GM20431 (cell line): Measurements from ENCODE around the gene RGL4.

Source experiments
- in situ Hi-C: fragments of 300-500 bp; cut with MseI, MboI; formaldehyde crosslinking; loops from one replicate; pipeline ENCODE4 v1.15.0; 2020; ENCODE audit warnings: low sequenced_read_pairs; ENCODE audit not compliant: unreplicated experiment

The RGL4 gene

GRCh38 chr22:23697031-23697970, 6.5 kb downstream of the RGL4 start:
- in situ Hi-C loops = no loop called here

GRCh38 chr22:23698094-23698493, 7.3 kb downstream of the RGL4 start:
- in situ Hi-C loops = no loop called here

- in situ Hi-C loops = no loop called here
Measured at GRCh38 chr22:23698673-23699235, 7.9 kb downstream of the RGL4 start.

GRCh38 chr22:23700706-23701105, 9.9 kb downstream of the RGL4 start:
- in situ Hi-C loops = no loop called here

GRCh38 chr22:23704062-23704461, 13.2 kb downstream of the RGL4 start:
- in situ Hi-C loops = no loop called here

- in situ Hi-C loops = no loop called here
Measured at GRCh38 chr22:23704829-23705228, 14.0 kb downstream of the RGL4 start.

GRCh38 chr22:23705358-23705757, 14.5 kb downstream of the RGL4 start:
- in situ Hi-C loops = no loop called here

GRCh38 chr22:23708270-23708669, 17.5 kb downstream of the RGL4 start:
- in situ Hi-C loops = no loop called here

- in situ Hi-C loops = no loop called here
Measured at GRCh38 chr22:23709107-23709506, 18.3 kb downstream of the RGL4 start.

GRCh38 chr22:23712256-23712655, 21.4 kb downstream of the RGL4 start:
- in situ Hi-C loops = no loop called here

- in situ Hi-C loops = no loop called here
Measured at GRCh38 chr22:23713696-23714595, 23.1 kb downstream of the RGL4 start.

- in situ Hi-C loops = no loop called here
Measured at GRCh38 chr22:23714596-23715578, 24.1 kb downstream of the RGL4 start.

GRCh38 chr22:23715806-23716375, 25.1 kb downstream of the RGL4 start:
- in situ Hi-C loops = no loop called here

- in situ Hi-C loops = no loop called here
Measured at GRCh38 chr22:23716811-23717801, 26.3 kb downstream of the RGL4 start.

- in situ Hi-C loops = no loop called here
Measured at GRCh38 chr22:23718371-23719165, 27.8 kb downstream of the RGL4 start.

GRCh38 chr22:23720855-23721254, 30.0 kb downstream of the RGL4 start:
- in situ Hi-C loops = no loop called here

- in situ Hi-C loops = no loop called here
Measured at GRCh38 chr22:23722160-23722559, 31.3 kb downstream of the RGL4 start.
